Measurements from ENCODE around the gene CRK. TPM values are rescaled to one million over a fixed set of nuclear protein-coding genes. Genes with fewer than 3 reads are reported as not detected.
"Not testable (repeated sequence)": the region's sequence is repeated elsewhere in the genome, so short reads cannot be mapped to it uniquely, and the experiment has no call there.

The CRK gene
- total RNA-seq, 1 donor: 109 TPM

- Histone ChIP-seq H3K79me2 (ENCODE audit: insufficient read depth, low read length) (peaks cover 56% of the 10 kb centered on the region), H2AFZ (ENCODE audit: low read length) (peak overlapping the region; percentile 59), H3K4me2 (ENCODE audit: insufficient read depth, low read length) (peak overlapping the region; percentile 82), H3K27me3 (ENCODE audit: insufficient read depth, low read length) (no peaks in the 10 kb centered on the region), H3K36me3 (ENCODE audit: insufficient read depth, low read length) (peaks cover 11% of the 10 kb centered on the region), H3K4me1 (ENCODE audit: insufficient read depth, low read length) (peaks cover 17% of the 10 kb centered on the region), H3K27ac (ENCODE audit: low read depth, low read length) (peak overlapping the region; percentile 74), H3K4me3 (ENCODE audit: insufficient read depth, low read length) (peak overlapping the region; percentile 98), H3K9me3 (ENCODE audit: low read depth, low read length) (no peaks in the 10 kb centered on the region), H4K20me1 (ENCODE audit: insufficient read depth, low read length) (peaks cover 49% of the 10 kb centered on the region)
- peak; percentile 94 for DNase-seq (ENCODE audit: insufficient read length, low spot score, missing footprints)
- TF ChIP-seq CTCF (IDR thresholded peaks at IDR 0.05; ENCODE audit: extremely low read depth, low read depth, low read length): peak; percentile 59
Observed at GRCh38 chr17:1455291-1455796, 688 bp downstream of the CRK start.

GRCh38 chr17:1454541-1454940 lies 1.5 kb downstream of the CRK start:
- no peak for TF ChIP-seq CTCF (IDR thresholded peaks at IDR 0.05; ENCODE audit: extremely low read depth, low read depth, low read length)
- Histone ChIP-seq H2AFZ (ENCODE audit: low read length) (no peak overlapping the region), H3K4me3 (ENCODE audit: insufficient read depth, low read length) (peak overlapping the region; percentile 98), H3K4me2 (ENCODE audit: insufficient read depth, low read length) (peak overlapping the region; percentile 82), H3K27ac (ENCODE audit: low read depth, low read length) (peak overlapping the region; percentile 74), H3K4me1 (ENCODE audit: insufficient read depth, low read length) (peaks cover 11% of the 10 kb centered on the region), H3K9me3 (ENCODE audit: low read depth, low read length) (no peaks in the 10 kb centered on the region), H3K36me3 (ENCODE audit: insufficient read depth, low read length) (peaks cover 11% of the 10 kb centered on the region), H4K20me1 (ENCODE audit: insufficient read depth, low read length) (peaks cover 54% of the 10 kb centered on the region), H3K79me2 (ENCODE audit: insufficient read depth, low read length) (peaks cover 64% of the 10 kb centered on the region), H3K27me3 (ENCODE audit: insufficient read depth, low read length) (no peaks in the 10 kb centered on the region)
- peak; percentile 50 for DNase-seq (ENCODE audit: insufficient read length, low spot score, missing footprints)

GRCh38 chr17:1453694-1454093 lies 2.3 kb downstream of the CRK start:
- not testable (repeated sequence) for H2AFZ ChIP-seq (ENCODE audit: low read length); H3K4me2 ChIP-seq (ENCODE audit: insufficient read depth, low read length); DNase-seq (ENCODE audit: insufficient read length, low spot score, missing footprints); H3K27ac ChIP-seq (ENCODE audit: low read depth, low read length); H3K9me3 ChIP-seq (ENCODE audit: low read depth, low read length); H3K27me3 ChIP-seq (ENCODE audit: insufficient read depth, low read length); H3K4me3 ChIP-seq (ENCODE audit: insufficient read depth, low read length)
- Histone ChIP-seq H3K36me3 (ENCODE audit: insufficient read depth, low read length) (peaks cover 11% of the 10 kb centered on the region), H4K20me1 (ENCODE audit: insufficient read depth, low read length) (peaks cover 62% of the 10 kb centered on the region), H3K4me1 (ENCODE audit: insufficient read depth, low read length) (peaks cover 11% of the 10 kb centered on the region), H3K79me2 (ENCODE audit: insufficient read depth, low read length) (peaks cover 73% of the 10 kb centered on the region)

- no peak overlapping the region for H3K4me3 ChIP-seq (ENCODE audit: insufficient read depth, low read length)
- H4K20me1 ChIP-seq (ENCODE audit: insufficient read depth, low read length): peaks cover 69% of the 10 kb centered on the region
- DNase-seq (ENCODE audit: insufficient read length, low spot score, missing footprints): peak; percentile 85
- no peak overlapping the region for H2AFZ ChIP-seq (ENCODE audit: low read length)
- TF ChIP-seq CTCF (IDR thresholded peaks at IDR 0.05; ENCODE audit: extremely low read depth, low read depth, low read length): no peak
- no peak overlapping the region for H3K27ac ChIP-seq (ENCODE audit: low read depth, low read length)
- H3K79me2 ChIP-seq (ENCODE audit: insufficient read depth, low read length): peaks cover 81% of the 10 kb centered on the region
- H3K36me3 ChIP-seq (ENCODE audit: insufficient read depth, low read length): peaks cover 15% of the 10 kb centered on the region
- H3K9me3 ChIP-seq (ENCODE audit: low read depth, low read length): no peaks in the 10 kb centered on the region
- H3K27me3 ChIP-seq (ENCODE audit: insufficient read depth, low read length): no peaks in the 10 kb centered on the region
- peaks cover 11% of the 10 kb centered on the region for H3K4me1 ChIP-seq (ENCODE audit: insufficient read depth, low read length)
- no peak overlapping the region for H3K4me2 ChIP-seq (ENCODE audit: insufficient read depth, low read length)
Observed at GRCh38 chr17:1452836-1453235, 3.2 kb downstream of the CRK start.

- not testable (repeated sequence) for H3K4me2 ChIP-seq (ENCODE audit: insufficient read depth, low read length); H3K27me3 ChIP-seq (ENCODE audit: insufficient read depth, low read length); H2AFZ ChIP-seq (ENCODE audit: low read length); H3K9me3 ChIP-seq (ENCODE audit: low read depth, low read length); H3K27ac ChIP-seq (ENCODE audit: low read depth, low read length); H3K4me1 ChIP-seq (ENCODE audit: insufficient read depth, low read length); DNase-seq (ENCODE audit: insufficient read length, low spot score, missing footprints); H3K4me3 ChIP-seq (ENCODE audit: insufficient read depth, low read length)
- Histone ChIP-seq H4K20me1 (ENCODE audit: insufficient read depth, low read length) (peaks cover 83% of the 10 kb centered on the region), H3K36me3 (ENCODE audit: insufficient read depth, low read length) (peaks cover 15% of the 10 kb centered on the region), H3K79me2 (ENCODE audit: insufficient read depth, low read length) (peaks cover 100% of the 10 kb centered on the region)
Observed at GRCh38 chr17:1450261-1450660, 5.8 kb downstream of the CRK start.

All from osteoblast (primary cell).